DOHH2 (cell line): ENCODE results near the gene INO80D.

Experiments used
- EZH2phosphoT487 ChIP-seq: fragments of 200-600 bp; sonication (generic); IDR thresholded peaks from 2 replicates; pipeline ENCODE4 v1.6.1; 2017; ENCODE audit warnings: borderline replicate concordance, mild to moderate bottlenecking, antibody characterized with exemption, low read length, moderate library complexity, mixed read lengths
- TF ChIP-seq, protein P1 (sequence below): fragments of 200-600 bp; sonication (generic); IDR thresholded peaks from one replicate; pipeline ENCODE4 v1.5.1; 2014; ENCODE audit warnings: antibody characterized with exemption, mild to moderate bottlenecking, low read depth, low read length; ENCODE audit not compliant: poor library complexity, severe bottlenecking

DNA sequence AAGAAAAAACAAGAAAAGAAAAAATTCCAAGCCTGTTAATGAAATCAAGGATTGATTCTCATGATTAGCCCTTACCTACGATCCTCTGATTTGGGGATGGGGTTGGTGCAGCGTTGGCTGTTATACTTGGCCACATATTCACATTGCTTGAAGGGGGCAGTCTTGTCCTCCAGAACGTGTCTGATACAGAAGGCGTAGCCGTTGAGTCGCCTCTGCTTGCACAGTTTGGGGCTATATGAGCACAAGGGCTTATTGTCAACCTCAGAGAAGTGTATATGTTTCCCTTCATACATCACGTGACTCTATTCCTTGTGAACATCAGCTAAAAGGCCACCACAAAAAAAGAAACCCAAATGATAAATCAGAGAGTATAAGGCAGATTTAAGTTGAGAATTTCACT lies 23.2 kb downstream of the INO80D start:
- no peak for TF ChIP-seq EZH2phosphoT487
- TF ChIP-seq, protein P1, sequence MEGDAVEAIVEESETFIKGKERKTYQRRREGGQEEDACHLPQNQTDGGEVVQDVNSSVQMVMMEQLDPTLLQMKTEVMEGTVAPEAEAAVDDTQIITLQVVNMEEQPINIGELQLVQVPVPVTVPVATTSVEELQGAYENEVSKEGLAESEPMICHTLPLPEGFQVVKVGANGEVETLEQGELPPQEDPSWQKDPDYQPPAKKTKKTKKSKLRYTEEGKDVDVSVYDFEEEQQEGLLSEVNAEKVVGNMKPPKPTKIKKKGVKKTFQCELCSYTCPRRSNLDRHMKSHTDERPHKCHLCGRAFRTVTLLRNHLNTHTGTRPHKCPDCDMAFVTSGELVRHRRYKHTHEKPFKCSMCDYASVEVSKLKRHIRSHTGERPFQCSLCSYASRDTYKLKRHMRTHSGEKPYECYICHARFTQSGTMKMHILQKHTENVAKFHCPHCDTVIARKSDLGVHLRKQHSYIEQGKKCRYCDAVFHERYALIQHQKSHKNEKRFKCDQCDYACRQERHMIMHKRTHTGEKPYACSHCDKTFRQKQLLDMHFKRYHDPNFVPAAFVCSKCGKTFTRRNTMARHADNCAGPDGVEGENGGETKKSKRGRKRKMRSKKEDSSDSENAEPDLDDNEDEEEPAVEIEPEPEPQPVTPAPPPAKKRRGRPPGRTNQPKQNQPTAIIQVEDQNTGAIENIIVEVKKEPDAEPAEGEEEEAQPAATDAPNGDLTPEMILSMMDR, result no peak
